ENCODE results near the gene DLST.

Gene DLST

DNA sequence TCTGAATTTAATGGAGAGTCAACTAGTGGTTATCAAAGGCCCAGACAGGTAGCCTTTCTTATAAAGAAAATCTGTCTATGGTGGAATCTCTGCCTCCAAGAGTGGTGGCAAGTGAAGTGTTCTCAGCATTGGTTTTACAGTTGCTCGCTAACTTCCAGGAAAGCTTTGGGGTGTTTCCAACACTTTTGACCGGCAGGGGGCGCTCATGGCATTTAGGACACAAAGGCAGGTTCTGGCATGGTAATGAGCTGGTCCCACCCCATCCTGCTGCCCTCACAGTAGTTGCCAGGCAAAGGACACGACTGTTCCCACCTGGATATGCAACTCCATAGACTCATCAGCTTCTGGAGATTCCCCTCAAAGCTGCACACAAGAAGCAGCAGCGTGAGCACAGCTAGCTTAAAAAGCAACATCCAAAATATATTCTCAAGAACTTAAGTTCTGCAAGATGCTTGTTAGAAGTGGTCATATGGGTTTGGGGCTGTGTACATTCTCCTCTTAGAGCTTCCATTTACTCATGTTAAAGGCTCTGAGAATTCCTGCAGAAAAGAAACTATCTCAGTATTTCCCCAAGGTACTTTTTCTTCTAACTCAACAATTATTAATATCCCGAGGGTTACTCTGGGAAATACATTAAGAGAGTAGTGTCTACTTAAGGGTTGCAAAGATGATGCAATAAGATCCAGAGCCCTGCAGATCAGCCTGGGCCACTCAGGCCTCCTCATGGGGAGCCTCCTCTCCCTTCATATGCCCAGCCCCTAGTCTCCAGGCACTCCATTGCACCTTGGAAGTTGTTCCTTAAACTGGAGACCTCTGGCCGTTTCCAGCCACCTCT lies 20.6 kb upstream of the DLST start:
- no peak overlapping the region for H3K27ac ChIP-seq (ENCODE audit: low read depth, low read length)
- no peaks in the 10 kb centered on the region for H3K9me3 ChIP-seq (ENCODE audit: control insufficient read depth in 5 of 5, low read length in 5 of 5)
- H3K9ac ChIP-seq (ENCODE audit: low read length in 5 of 5), result no peak overlapping the region
- H3K4me1 ChIP-seq (ENCODE audit: control insufficient read depth in 5 of 5, insufficient read depth in 5 of 5, low read length in 5 of 5), result peaks cover 0 to 22% (median 7%) of the 10 kb centered on the region in 5 donors
- H3K4me3 ChIP-seq (ENCODE audit: low read depth in 1 of 5, low read length in 5 of 5), result no peak overlapping the region
- no peaks in the 10 kb centered on the region for H3K36me3 ChIP-seq (ENCODE audit: control insufficient read depth in 5 of 5, insufficient read depth in 5 of 5, low read length in 5 of 5)
- no peaks in the 10 kb centered on the region for H3K27me3 ChIP-seq (ENCODE audit: control insufficient read depth in 5 of 5, insufficient read depth in 4 of 5, low read length in 5 of 5)

DNA sequence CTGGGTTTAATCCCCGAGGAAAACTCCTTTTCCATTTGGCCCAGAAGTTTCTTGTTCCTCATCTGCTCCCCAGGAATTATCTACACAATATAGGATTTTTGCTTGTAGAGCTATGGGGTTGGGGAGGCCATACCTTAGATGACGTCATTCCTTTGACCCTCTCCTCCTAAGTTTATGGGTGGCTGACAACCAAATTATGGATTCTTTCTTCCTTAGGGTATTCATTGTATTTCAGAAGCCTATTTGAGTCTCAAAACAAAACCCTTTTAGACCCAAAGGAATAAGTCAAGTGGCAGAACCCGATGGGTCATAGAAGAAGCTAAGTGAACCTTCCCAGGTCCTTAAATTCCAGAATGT lies 20.0 kb upstream of the DLST start:
- Histone ChIP-seq H3K4me3 (ENCODE audit: low read depth in 1 of 5, low read length in 5 of 5) (no peak overlapping the region), H3K36me3 (ENCODE audit: control insufficient read depth in 5 of 5, insufficient read depth in 5 of 5, low read length in 5 of 5) (no peaks in the 10 kb centered on the region), H3K27ac (ENCODE audit: low read depth, low read length) (no peak overlapping the region), H3K9me3 (ENCODE audit: control insufficient read depth in 5 of 5, low read length in 5 of 5) (no peaks in the 10 kb centered on the region), H3K9ac (ENCODE audit: low read length in 5 of 5) (no peak overlapping the region), H3K4me1 (ENCODE audit: control insufficient read depth in 5 of 5, insufficient read depth in 5 of 5, low read length in 5 of 5) (peaks cover 0 to 21% (median 7%) of the 10 kb centered on the region in 5 donors), H3K27me3 (ENCODE audit: control insufficient read depth in 5 of 5, insufficient read depth in 4 of 5, low read length in 5 of 5) (no peaks in the 10 kb centered on the region)

DNA sequence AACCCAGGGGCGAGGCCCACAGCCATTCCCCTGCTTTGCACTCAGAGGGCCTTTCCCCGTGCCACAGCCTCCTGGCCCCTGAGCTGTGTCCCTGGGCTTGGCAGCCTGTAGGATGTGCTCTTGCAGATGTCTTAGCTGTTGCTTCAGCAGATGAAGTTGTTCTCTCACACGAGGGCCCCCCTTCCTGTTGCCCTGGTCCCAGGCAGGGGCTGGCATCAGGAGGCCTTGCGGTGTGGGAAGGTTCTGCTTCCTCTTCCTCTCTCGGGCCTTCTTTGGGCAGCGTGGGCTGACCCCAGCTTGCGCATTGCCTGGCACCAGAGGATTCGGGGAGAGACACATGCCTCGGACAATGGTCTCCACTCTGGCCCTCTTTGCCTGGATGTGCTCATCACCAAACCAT lies 18.4 kb upstream of the DLST start:
- H3K4me1 ChIP-seq (ENCODE audit: control insufficient read depth in 5 of 5, insufficient read depth in 5 of 5, low read length in 5 of 5), result peaks cover 0 to 15% (median 7%) of the 10 kb centered on the region in 5 donors
- H3K4me3 ChIP-seq (ENCODE audit: low read depth in 1 of 5, low read length in 5 of 5), result no peak overlapping the region
- no peaks in the 10 kb centered on the region for H3K27me3 ChIP-seq (ENCODE audit: control insufficient read depth in 5 of 5, insufficient read depth in 4 of 5, low read length in 5 of 5)
- no peak overlapping the region for H3K27ac ChIP-seq (ENCODE audit: low read depth, low read length)
- no peak overlapping the region for H3K9ac ChIP-seq (ENCODE audit: low read length in 5 of 5)
- H3K36me3 ChIP-seq (ENCODE audit: control insufficient read depth in 5 of 5, insufficient read depth in 5 of 5, low read length in 5 of 5), result no peaks in the 10 kb centered on the region
- H3K9me3 ChIP-seq (ENCODE audit: control insufficient read depth in 5 of 5, low read length in 5 of 5), result no peaks in the 10 kb centered on the region

DNA sequence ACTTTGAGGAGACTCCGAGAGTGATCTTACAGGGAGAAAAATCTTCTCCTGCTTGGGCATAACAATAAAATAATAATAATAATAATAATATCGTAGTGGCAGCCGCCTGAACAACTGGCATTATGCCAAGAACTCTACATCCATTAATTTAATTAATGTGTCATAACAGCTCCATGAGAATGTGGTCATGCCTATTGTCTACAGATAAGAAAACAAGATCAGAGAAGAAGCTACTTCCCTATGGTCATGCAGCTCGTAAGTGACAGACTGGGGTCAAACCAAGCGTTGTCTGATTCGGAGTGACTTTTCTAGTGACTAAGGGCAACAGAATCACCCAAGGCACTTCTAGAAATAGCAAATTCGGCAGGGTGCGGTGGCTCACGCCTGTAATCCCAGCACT lies 17.5 kb upstream of the DLST start:
- Histone ChIP-seq H3K9me3 (ENCODE audit: control insufficient read depth in 5 of 5, low read length in 5 of 5) (no peaks in the 10 kb centered on the region), H3K27me3 (ENCODE audit: control insufficient read depth in 5 of 5, insufficient read depth in 4 of 5, low read length in 5 of 5) (no peaks in the 10 kb centered on the region), H3K4me3 (ENCODE audit: low read depth in 1 of 5, low read length in 5 of 5) (no peak overlapping the region), H3K4me1 (ENCODE audit: control insufficient read depth in 5 of 5, insufficient read depth in 5 of 5, low read length in 5 of 5) (peaks cover 0 to 15% (median 7%) of the 10 kb centered on the region in 5 donors), H3K9ac (ENCODE audit: low read length in 5 of 5) (no peak overlapping the region), H3K36me3 (ENCODE audit: control insufficient read depth in 5 of 5, insufficient read depth in 5 of 5, low read length in 5 of 5) (no peaks in the 10 kb centered on the region), H3K27ac (ENCODE audit: low read depth, low read length) (no peak overlapping the region)

DNA sequence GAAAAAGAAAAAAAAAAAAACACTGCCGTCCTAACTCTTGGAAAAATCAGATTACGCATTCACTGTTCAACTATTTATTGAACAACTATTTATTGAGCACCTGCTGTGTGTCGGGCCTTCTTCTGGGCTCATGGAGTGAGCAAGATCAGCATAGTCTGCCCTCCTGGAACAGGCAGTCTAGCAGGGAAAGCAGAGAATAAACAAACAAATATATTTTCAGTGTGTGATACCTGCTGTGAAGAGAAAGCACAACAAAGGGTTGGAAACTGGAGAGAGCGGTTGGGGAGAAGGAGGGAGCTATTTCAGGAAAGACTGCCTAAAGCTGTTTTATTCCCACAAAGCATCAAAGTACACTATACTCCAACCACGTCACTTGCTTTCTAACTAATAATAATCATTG lies 16.6 kb upstream of the DLST start:
- H3K27ac ChIP-seq (ENCODE audit: low read depth, low read length), result no peak overlapping the region
- no peak overlapping the region for H3K4me3 ChIP-seq (ENCODE audit: low read depth in 1 of 5, low read length in 5 of 5)
- H3K4me1 ChIP-seq (ENCODE audit: control insufficient read depth in 5 of 5, insufficient read depth in 5 of 5, low read length in 5 of 5), result peaks cover 0 to 15% (median 7%) of the 10 kb centered on the region in 5 donors
- no peak overlapping the region for H3K9ac ChIP-seq (ENCODE audit: low read length in 5 of 5)
- H3K9me3 ChIP-seq (ENCODE audit: control insufficient read depth in 5 of 5, low read length in 5 of 5), result no peaks in the 10 kb centered on the region
- no peaks in the 10 kb centered on the region for H3K27me3 ChIP-seq (ENCODE audit: control insufficient read depth in 5 of 5, insufficient read depth in 4 of 5, low read length in 5 of 5)
- no peaks in the 10 kb centered on the region for H3K36me3 ChIP-seq (ENCODE audit: control insufficient read depth in 5 of 5, insufficient read depth in 5 of 5, low read length in 5 of 5)

DNA sequence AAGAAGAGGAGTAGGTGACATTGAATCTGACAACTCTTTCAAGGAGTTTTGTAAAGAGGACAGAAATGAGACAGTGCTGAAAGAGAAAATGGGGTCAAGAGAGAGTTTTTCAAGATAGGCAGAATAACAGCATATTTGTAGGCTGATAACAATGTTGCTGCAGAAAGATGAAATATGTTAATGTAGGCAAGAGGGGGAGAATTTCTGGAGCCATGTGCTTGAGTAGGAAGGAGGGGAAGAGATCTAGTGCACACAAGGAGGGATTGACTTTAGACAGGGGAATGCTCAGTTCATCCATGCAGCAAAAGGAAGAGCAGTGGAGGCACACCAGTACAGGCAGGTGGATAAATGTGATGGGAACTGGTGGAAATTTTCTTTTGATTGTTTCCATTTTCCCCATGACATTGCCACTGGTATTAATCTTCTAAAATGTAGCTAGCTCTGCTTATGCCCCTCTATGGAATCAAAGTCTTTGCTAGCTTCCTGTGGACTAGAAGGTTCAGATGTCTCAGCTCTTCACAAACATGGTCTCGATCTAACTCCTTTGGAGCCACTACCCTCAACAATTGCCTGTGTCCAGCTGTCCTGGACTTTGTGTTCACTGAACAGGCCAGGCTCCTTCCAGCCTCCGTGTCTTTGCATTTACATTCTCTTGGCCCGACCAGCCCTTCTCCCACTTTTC lies 14.9 kb upstream of the DLST start:
- no peak overlapping the region for H3K27ac ChIP-seq (ENCODE audit: low read depth, low read length)

DNA sequence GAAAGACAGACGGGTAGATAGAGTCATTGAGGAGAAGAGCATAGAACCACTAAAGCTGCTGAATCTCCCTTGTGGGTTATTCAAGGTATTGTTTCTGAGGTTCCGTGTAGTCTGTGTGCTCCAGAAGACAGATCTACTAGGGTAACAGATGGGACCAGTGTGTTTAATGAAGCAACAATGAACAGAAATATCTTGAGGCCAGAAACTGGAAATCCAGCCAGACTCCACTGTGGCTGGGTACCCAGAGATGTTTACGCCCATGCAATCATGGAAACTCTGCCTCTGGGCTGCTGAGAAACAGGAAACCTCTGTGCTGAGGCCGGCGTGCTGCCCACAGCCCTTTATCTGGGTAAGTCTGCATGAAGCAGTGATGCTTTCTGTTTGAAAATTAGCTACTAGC lies 14.0 kb upstream of the DLST start:
- no peak overlapping the region for H3K27ac ChIP-seq (ENCODE audit: low read depth, low read length)
- H3K36me3 ChIP-seq (ENCODE audit: control insufficient read depth in 5 of 5, insufficient read depth in 5 of 5, low read length in 5 of 5), result no peaks in the 10 kb centered on the region
- peaks cover 0 to 9% (median 0%) of the 10 kb centered on the region in 5 donors for H3K4me1 ChIP-seq (ENCODE audit: control insufficient read depth in 5 of 5, insufficient read depth in 5 of 5, low read length in 5 of 5)
- H3K9me3 ChIP-seq (ENCODE audit: control insufficient read depth in 5 of 5, low read length in 5 of 5), result no peaks in the 10 kb centered on the region
- no peak overlapping the region for H3K4me3 ChIP-seq (ENCODE audit: low read depth in 1 of 5, low read length in 5 of 5)
- H3K9ac ChIP-seq (ENCODE audit: low read length in 5 of 5), result no peak overlapping the region
- no peaks in the 10 kb centered on the region for H3K27me3 ChIP-seq (ENCODE audit: control insufficient read depth in 5 of 5, insufficient read depth in 4 of 5, low read length in 5 of 5)

More for the DNA sequence above, 14.9 kb upstream of the DLST start:
- Histone ChIP-seq H3K9me3 (ENCODE audit: control insufficient read depth in 5 of 5, low read length in 5 of 5) (no peaks in the 10 kb centered on the region), H3K4me1 (ENCODE audit: control insufficient read depth in 5 of 5, insufficient read depth in 5 of 5, low read length in 5 of 5) (peaks cover 0 to 9% (median 0%) of the 10 kb centered on the region in 5 donors), H3K9ac (ENCODE audit: low read length in 5 of 5) (no peak overlapping the region), H3K4me3 (ENCODE audit: low read depth in 1 of 5, low read length in 5 of 5) (no peak overlapping the region), H3K27me3 (ENCODE audit: control insufficient read depth in 5 of 5, insufficient read depth in 4 of 5, low read length in 5 of 5) (no peaks in the 10 kb centered on the region), H3K36me3 (ENCODE audit: control insufficient read depth in 5 of 5, insufficient read depth in 5 of 5, low read length in 5 of 5) (no peaks in the 10 kb centered on the region)

DNA sequence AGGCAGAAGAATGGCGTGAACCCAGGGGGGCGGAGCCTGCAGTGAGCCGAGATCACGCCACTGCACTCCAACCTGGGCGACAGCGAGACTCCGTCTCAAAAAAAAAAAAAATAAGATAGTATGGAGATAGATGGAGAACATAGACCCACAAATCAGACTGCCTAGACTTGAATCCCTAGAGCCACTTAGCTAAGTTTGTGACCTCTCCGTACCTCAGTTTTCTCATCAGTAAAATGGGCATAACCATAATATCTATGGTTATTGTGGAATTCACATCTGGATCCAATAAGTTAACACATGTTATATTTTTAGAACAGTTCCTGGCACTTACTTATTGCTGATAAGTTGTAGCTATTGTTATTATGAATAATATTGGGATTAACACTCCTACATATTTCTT lies 13.0 kb upstream of the DLST start:
- no peaks in the 10 kb centered on the region for H3K9me3 ChIP-seq (ENCODE audit: control insufficient read depth in 5 of 5, low read length in 5 of 5)
- no peak overlapping the region for H3K9ac ChIP-seq (ENCODE audit: low read length in 5 of 5)
- no peak overlapping the region for H3K4me3 ChIP-seq (ENCODE audit: low read depth in 1 of 5, low read length in 5 of 5)
- no peaks in the 10 kb centered on the region for H3K27me3 ChIP-seq (ENCODE audit: control insufficient read depth in 5 of 5, insufficient read depth in 4 of 5, low read length in 5 of 5)
- H3K4me1 ChIP-seq (ENCODE audit: control insufficient read depth in 5 of 5, insufficient read depth in 5 of 5, low read length in 5 of 5), result no peaks in the 10 kb centered on the region
- H3K36me3 ChIP-seq (ENCODE audit: control insufficient read depth in 5 of 5, insufficient read depth in 5 of 5, low read length in 5 of 5), result no peaks in the 10 kb centered on the region
- H3K27ac ChIP-seq (ENCODE audit: low read depth, low read length), result no peak overlapping the region

DNA sequence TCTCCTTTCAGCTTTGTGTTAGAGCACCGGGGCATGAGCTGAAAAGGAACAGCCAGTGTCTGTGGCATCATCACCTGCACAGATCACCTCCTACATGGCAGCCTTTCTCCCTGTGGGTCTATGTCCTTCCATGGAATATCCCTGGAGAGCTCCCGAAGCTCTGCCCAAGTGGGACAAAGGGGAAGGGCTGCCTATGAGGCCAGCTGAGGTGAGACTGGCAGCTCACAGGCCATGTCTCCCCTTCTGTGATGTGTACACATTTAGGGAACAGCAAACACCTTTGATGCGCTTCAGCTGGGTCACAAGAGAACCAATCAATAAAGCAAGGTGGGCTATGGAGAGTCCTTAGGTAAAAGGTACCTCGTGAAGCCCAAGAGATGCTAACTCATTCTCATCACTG lies 9.9 kb upstream of the DLST start:
- H3K4me3 ChIP-seq (ENCODE audit: low read depth in 1 of 5, low read length in 5 of 5), result no peak overlapping the region
- H3K4me1 ChIP-seq (ENCODE audit: control insufficient read depth in 5 of 5, insufficient read depth in 5 of 5, low read length in 5 of 5), result peaks cover 0 to 8% (median 3%) of the 10 kb centered on the region in 5 donors
- no peaks in the 10 kb centered on the region for H3K36me3 ChIP-seq (ENCODE audit: control insufficient read depth in 5 of 5, insufficient read depth in 5 of 5, low read length in 5 of 5)
- no peak overlapping the region for H3K27ac ChIP-seq (ENCODE audit: low read depth, low read length)
- H3K27me3 ChIP-seq (ENCODE audit: control insufficient read depth in 5 of 5, insufficient read depth in 4 of 5, low read length in 5 of 5), result no peaks in the 10 kb centered on the region
- H3K9ac ChIP-seq (ENCODE audit: low read length in 5 of 5), result no peak overlapping the region
- no peaks in the 10 kb centered on the region for H3K9me3 ChIP-seq (ENCODE audit: control insufficient read depth in 5 of 5, low read length in 5 of 5)

DNA sequence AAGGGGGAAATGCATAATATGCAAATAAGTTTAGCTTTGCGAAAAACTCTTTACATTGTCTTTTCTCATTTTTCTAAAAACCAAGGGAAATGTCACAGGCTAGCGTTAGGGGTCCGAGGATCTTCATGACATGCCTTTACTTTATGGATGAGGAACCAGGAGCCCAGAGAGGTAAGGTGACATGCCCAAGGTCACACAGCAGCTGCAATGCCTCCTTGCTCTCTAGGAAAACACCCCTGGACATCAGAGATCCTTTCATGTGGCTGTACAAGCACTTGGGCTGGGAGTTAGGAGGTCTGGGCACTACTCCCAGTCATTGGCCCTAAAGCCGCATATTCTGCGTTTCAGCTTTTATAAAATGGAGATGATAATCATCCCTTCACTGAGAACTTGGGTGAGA lies 6.5 kb upstream of the DLST start:
- Histone ChIP-seq H3K36me3 (ENCODE audit: control insufficient read depth in 5 of 5, insufficient read depth in 5 of 5, low read length in 5 of 5) (no peaks in the 10 kb centered on the region), H3K9ac (ENCODE audit: low read length in 5 of 5) (no peak overlapping the region), H3K27ac (ENCODE audit: low read depth, low read length) (no peak overlapping the region), H3K4me1 (ENCODE audit: control insufficient read depth in 5 of 5, insufficient read depth in 5 of 5, low read length in 5 of 5) (peaks cover 0 to 8% (median 3%) of the 10 kb centered on the region in 5 donors), H3K9me3 (ENCODE audit: control insufficient read depth in 5 of 5, low read length in 5 of 5) (no peaks in the 10 kb centered on the region), H3K27me3 (ENCODE audit: control insufficient read depth in 5 of 5, insufficient read depth in 4 of 5, low read length in 5 of 5) (no peaks in the 10 kb centered on the region), H3K4me3 (ENCODE audit: low read depth in 1 of 5, low read length in 5 of 5) (no peak overlapping the region)

Data from subcutaneous abdominal adipose tissue (tissue), 5 donors.